ENCODE data around the gene CLTCL1. TPM values are rescaled to one million over a fixed set of nuclear protein-coding genes. Genes with fewer than 3 reads are reported as not detected.

CLTCL1 gene
- total and polyA plus RNA-seq, 9 of the 15 experiments (the other 6 are each of a cell fraction or from before 2014, with no cell fraction given) = 1.1 to 11.7 (median 5.0) TPM

DNA sequence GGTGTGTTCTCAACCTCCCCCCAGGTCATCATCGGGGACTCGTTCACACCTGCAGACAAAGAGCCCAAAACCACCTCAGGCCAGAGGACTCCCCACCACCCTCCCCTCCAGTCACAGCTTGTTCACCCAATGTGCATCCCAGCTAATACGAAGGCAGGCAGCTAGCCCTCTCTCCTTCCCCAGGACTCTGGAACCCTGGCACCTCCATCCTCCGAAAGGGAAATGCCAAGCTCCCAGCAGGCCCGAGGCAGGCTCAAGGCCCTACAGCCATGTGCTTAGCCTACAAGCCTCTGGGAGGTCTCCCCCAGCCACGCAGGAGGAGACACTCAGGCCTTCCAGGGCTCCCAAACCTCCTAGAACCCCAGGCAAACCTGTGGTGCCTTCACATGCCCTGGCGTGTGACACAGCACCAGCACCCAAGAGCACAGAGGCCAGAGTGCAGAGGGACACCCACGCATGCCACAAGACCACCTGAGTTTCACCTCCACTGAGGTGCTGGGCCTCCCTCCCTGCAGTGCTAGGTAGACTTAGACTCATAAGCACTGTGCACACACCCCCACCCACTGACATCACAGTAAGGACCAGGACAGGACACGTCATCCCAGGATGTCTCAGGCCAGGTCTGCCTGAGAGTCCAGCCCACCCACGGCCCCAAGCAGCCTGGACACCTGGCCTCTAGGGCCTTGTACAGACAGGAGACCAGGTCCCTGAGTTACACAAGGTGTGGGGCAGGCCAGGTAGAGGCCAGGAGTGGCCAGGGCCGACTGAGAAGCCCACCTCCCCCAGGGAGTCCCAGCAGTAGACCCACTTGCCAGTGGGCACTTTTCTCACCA, 153.9 kb downstream of the CLTCL1 start (continued):
- no peak for TF ChIP-seq SMARCE1 (IDR thresholded peaks at IDR 0.05)
- TF ChIP-seq TBP (optimal IDR thresholded peaks at IDR 0.05; ENCODE audit: low read depth, low read length) = no peak
- TF ChIP-seq, protein P1, sequence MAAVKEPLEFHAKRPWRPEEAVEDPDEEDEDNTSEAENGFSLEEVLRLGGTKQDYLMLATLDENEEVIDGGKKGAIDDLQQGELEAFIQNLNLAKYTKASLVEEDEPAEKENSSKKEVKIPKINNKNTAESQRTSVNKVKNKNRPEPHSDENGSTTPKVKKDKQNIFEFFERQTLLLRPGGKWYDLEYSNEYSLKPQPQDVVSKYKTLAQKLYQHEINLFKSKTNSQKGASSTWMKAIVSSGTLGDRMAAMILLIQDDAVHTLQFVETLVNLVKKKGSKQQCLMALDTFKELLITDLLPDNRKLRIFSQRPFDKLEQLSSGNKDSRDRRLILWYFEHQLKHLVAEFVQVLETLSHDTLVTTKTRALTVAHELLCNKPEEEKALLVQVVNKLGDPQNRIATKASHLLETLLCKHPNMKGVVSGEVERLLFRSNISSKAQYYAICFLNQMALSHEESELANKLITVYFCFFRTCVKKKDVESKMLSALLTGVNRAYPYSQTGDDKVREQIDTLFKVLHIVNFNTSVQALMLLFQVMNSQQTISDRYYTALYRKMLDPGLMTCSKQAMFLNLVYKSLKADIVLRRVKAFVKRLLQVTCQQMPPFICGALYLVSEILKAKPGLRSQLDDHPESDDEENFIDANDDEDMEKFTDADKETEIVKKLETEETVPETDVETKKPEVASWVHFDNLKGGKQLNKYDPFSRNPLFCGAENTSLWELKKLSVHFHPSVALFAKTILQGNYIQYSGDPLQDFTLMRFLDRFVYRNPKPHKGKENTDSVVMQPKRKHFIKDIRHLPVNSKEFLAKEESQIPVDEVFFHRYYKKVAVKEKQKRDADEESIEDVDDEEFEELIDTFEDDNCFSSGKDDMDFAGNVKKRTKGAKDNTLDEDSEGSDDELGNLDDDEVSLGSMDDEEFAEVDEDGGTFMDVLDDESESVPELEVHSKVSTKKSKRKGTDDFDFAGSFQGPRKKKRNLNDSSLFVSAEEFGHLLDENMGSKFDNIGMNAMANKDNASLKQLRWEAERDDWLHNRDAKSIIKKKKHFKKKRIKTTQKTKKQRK (IDR thresholded peaks at IDR 0.05; ENCODE audit: borderline replicate concordance, low read depth, low read length) = no peak
- TF ChIP-seq POU5F1 (IDR thresholded peaks at IDR 0.05; ENCODE audit: borderline replicate concordance, low read depth, low read length, partially characterized antibody) = no peak
- no peak for TF ChIP-seq MEF2A (IDR thresholded peaks at IDR 0.05; ENCODE audit: control insufficient read depth, low read depth, low read length)
- TF ChIP-seq PURB (CRISPR knock-in tag; IDR thresholded peaks at IDR 0.05; ENCODE audit: low read depth) = no peak
- no peak for TF ChIP-seq KDM4B (IDR thresholded peaks at IDR 0.05; ENCODE audit: borderline replicate concordance in 2 of 2, low read depth in 1 of 2)
- no peak for TF ChIP-seq HDGF (IDR thresholded peaks at IDR 0.05)
- TF ChIP-seq PRPF4 (IDR thresholded peaks at IDR 0.05; ENCODE audit: insufficient read depth, low read depth, low read length, poor library complexity, severe bottlenecking) = no peak
- TF ChIP-seq, protein P2, sequence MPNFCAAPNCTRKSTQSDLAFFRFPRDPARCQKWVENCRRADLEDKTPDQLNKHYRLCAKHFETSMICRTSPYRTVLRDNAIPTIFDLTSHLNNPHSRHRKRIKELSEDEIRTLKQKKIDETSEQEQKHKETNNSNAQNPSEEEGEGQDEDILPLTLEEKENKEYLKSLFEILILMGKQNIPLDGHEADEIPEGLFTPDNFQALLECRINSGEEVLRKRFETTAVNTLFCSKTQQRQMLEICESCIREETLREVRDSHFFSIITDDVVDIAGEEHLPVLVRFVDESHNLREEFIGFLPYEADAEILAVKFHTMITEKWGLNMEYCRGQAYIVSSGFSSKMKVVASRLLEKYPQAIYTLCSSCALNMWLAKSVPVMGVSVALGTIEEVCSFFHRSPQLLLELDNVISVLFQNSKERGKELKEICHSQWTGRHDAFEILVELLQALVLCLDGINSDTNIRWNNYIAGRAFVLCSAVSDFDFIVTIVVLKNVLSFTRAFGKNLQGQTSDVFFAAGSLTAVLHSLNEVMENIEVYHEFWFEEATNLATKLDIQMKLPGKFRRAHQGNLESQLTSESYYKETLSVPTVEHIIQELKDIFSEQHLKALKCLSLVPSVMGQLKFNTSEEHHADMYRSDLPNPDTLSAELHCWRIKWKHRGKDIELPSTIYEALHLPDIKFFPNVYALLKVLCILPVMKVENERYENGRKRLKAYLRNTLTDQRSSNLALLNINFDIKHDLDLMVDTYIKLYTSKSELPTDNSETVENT (CRISPR knock-in tag; IDR thresholded peaks at IDR 0.05) = no peak
- no peak for TF ChIP-seq FOS (IDR thresholded peaks at IDR 0.05; ENCODE audit: extremely low read depth, insufficient read length)
- TF ChIP-seq, protein P3, sequence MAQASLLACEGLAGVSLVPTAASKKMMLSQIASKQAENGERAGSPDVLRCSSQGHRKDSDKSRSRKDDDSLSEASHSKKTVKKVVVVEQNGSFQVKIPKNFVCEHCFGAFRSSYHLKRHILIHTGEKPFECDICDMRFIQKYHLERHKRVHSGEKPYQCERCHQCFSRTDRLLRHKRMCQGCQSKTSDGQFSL (CRISPR knock-in tag; IDR thresholded peaks at IDR 0.05) = no peak
- TF ChIP-seq, protein P3 (tag; IDR thresholded peaks at IDR 0.05) = no peak
- TF ChIP-seq SIN3B (IDR thresholded peaks at IDR 0.05; ENCODE audit: low read depth) = no peak
- TF ChIP-seq ADNP (tag; IDR thresholded peaks at IDR 0.05) = no peak
- no peak for TF ChIP-seq PCBP1 (IDR thresholded peaks at IDR 0.05; ENCODE audit: low read depth, low read length, poor library complexity, severe bottlenecking)
- TF ChIP-seq RAD21 (CRISPR knock-in tag; conservative IDR thresholded peaks at IDR 0.05 in 1 of 2, IDR thresholded peaks at IDR 0.05 in 1 of 2) = no peak
- TF ChIP-seq FOXK1 (CRISPR knock-in tag; IDR thresholded peaks at IDR 0.05; ENCODE audit: borderline replicate concordance) = no peak
